Measurements from ENCODE around the gene TRIM7. TPM values are rescaled to one million over a fixed set of nuclear protein-coding genes. Genes with fewer than 3 reads are reported as not detected.
A peak's percentile ranks its signal among the peaks of the same experiment; 100 is the strongest.

The TRIM7 gene
- 3.8 and 4.0 TPM in 2 replicates for total RNA-seq
- long read RNA-seq: 0 reads

DNA sequence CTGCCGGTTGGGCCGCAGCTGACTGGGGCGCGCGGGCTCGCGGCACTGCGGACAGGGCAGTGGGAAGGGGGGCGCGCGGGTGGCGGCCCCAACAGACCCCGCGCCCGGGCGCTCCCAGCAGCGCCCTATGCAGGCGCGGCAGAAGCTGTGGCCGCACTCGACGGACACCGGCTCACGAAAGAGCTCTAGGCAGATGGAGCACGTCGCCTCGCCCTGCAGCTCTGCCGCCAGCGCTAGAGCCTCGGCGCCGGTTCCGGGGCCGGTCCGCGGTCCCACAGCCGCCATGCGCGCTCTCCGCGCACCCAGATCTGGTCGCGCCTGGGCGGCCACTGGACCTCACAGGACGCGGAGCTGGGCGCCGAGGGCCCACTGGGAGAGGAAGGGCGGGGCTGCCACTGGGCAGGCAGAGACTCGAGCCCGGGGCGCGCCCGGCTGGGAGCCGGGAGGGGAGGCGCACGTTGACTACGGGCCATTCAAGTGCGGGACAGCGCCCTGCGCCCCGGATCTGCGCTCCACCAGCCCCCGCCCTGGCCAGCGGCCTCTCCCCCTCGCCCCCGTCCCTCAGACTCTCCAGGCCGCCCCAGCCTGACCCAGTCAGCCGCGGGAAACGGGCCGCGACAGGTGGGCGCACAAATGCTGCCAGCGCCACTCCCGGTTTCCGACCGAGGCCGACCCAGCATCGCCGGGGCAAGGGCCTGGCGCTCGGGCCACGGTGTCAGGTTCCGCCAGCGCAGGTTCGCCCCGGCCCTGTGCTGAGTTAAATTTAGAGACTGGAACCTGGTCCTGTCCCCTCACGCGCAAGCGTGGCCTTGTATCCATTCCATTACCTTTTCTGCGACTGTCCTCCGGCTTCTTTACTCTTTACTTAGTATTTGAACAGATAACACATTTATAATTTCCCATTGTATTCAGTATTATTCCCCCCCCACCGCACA lies at the start of gene TRIM7:
Gene TRIM7, minus strand, starts transcription at position 371 of the 935 bp plus-strand sequence. Its CDS starts 86 bp downstream, at position 285.
- peak within 1 kb of the TSS; percentile 87 for H3K4me3 Mint-ChIP-seq (ENCODE audit: unreplicated experiment)

DNA sequence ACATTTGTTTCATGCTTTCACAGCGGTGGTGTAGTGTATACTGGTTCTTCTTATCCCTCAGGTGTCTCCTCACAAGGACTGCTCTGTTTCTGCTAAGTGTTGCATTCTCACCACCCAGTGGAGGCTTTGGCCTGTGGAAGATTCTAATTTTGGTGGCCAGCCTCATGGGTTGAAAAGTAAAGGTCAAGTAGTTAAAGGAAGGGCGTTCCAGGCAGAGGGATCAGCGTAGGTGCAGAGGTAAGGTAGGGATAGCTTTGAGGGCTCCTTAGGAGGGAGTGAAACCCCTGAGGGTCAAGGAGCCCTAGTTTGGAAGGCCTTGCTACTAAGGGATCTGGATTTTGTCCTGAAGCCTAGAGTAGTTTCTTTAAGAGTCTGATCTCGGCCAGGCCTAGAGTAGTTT lies 43.3 kb upstream of the TRIM7 start:
- Mint-ChIP-seq H3K9me3 (ENCODE audit: unreplicated experiment) (no peaks in the 10 kb centered on the region), H3K4me1 (ENCODE audit: unreplicated experiment) (peaks cover 64% of the 10 kb centered on the region), H3K36me3 (ENCODE audit: unreplicated experiment) (peaks cover 4% of the 10 kb centered on the region), H3K27me3 (ENCODE audit: unreplicated experiment) (no peaks in the 10 kb centered on the region), H3K4me3 (ENCODE audit: unreplicated experiment) (peak overlapping the region; percentile 92), H3K27ac (ENCODE audit: unreplicated experiment) (peak overlapping the region; percentile 100)
- DNase-seq (ENCODE audit: extremely low spot score, unreplicated experiment): no peak
- TF ChIP-seq, protein P1, sequence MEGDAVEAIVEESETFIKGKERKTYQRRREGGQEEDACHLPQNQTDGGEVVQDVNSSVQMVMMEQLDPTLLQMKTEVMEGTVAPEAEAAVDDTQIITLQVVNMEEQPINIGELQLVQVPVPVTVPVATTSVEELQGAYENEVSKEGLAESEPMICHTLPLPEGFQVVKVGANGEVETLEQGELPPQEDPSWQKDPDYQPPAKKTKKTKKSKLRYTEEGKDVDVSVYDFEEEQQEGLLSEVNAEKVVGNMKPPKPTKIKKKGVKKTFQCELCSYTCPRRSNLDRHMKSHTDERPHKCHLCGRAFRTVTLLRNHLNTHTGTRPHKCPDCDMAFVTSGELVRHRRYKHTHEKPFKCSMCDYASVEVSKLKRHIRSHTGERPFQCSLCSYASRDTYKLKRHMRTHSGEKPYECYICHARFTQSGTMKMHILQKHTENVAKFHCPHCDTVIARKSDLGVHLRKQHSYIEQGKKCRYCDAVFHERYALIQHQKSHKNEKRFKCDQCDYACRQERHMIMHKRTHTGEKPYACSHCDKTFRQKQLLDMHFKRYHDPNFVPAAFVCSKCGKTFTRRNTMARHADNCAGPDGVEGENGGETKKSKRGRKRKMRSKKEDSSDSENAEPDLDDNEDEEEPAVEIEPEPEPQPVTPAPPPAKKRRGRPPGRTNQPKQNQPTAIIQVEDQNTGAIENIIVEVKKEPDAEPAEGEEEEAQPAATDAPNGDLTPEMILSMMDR (IDR thresholded peaks at IDR 0.05): no peak

More for the DNA sequence above, at the start of gene TRIM7:
- Mint-ChIP-seq H3K36me3 (ENCODE audit: unreplicated experiment) (no peaks in the 10 kb centered on the region), H3K27me3 (ENCODE audit: unreplicated experiment) (no peaks in the 10 kb centered on the region), H3K4me1 (ENCODE audit: unreplicated experiment) (peaks cover 24% of the 10 kb centered on the region), H3K9me3 (ENCODE audit: unreplicated experiment) (no peaks in the 10 kb centered on the region), H3K27ac (ENCODE audit: unreplicated experiment) (peak within 1 kb of the TSS; percentile 93)
- TF ChIP-seq, protein P1 (IDR thresholded peaks at IDR 0.05): no peak
- DNase-seq (ENCODE audit: extremely low spot score, unreplicated experiment): peak; percentile 86

DNA sequence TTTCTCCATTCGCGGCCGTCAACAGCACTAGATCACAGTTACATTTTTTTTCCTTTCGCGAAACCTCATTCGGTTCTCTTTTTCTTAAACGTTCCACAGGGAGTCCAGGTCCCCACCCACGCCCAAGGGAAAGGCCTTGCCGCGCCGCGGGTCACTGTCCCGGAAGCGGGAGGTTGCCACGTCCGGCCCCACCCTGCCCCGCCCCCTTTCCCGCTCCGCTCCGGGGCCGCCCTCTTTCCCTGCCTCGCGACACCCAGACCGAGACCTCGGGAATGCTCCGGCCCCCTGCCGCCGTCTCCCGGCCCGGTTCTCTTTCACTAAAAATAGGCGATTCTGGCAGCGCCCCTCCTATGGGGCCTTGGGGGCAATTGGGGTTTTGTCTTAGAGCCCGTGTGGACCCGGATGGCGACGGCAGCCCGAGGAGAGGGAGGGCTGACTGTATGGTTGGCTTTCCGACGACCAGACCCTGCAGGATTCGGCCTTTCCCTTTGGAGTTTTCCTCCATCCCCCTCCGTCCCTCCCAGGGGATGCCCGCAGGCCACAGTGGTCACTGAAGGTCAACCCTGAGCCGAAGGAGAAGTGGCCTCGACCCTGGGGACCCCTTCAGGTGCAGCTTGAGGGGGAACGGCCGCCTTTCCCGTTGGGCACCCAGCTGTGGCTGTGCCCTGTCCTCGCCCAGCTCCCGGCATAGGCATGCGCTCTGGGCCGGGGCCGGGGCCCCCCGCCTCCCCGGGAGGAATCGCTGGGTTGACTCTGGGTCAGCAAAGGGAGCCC lies 41.5 kb upstream of the TRIM7 start:
- Mint-ChIP-seq H3K4me1 (ENCODE audit: unreplicated experiment) (peaks cover 73% of the 10 kb centered on the region), H3K9me3 (ENCODE audit: unreplicated experiment) (no peaks in the 10 kb centered on the region), H3K27ac (ENCODE audit: unreplicated experiment) (peak overlapping the region; percentile 100), H3K36me3 (ENCODE audit: unreplicated experiment) (peaks cover 12% of the 10 kb centered on the region), H3K4me3 (ENCODE audit: unreplicated experiment) (peak overlapping the region; percentile 92), H3K27me3 (ENCODE audit: unreplicated experiment) (no peaks in the 10 kb centered on the region)
- DNase-seq (ENCODE audit: extremely low spot score, unreplicated experiment): peak; percentile 96
- TF ChIP-seq, protein P1 (IDR thresholded peaks at IDR 0.05): no peak

DNA sequence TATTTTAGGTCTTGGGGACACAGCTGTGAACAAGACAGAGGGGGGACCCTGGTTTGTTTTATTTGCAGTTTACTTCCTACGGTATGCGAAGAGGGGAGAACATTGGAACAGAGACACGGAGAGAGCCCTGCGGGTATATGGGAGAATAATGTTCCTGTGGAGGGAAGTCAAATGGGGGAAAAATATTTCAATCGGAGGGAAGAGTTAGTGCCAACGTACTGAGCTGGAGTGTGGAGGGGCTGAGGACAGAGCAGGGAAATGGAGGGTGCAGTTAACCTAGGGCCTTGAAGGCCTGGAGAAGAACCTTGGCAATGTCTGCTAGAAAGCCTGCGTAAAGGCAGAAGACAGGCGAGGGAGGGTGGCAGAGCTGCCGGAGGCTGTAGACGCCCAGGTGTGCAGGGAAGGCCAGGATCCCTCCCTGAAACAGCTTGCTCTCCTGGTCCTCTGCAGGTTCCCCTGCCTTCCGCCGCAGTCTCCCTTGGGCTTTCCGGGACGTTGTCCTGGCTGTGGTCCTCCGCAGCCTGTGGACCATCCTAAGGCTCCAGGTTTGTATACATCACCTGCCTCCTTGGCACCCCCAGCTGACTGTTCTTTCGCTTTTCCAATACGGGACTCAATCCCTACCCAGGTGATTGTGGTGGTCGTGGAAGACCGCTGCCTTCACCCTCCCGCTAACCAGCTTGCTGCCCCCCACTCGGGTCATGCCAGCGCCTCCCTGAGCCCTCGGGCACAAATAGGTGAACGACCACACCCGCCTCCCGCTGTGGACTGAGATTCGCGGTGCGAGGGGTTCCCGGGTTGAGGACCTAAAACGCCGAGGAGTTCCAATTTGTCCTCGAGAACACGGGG lies 40.7 kb upstream of the TRIM7 start:
- peaks cover 12% of the 10 kb centered on the region for H3K36me3 Mint-ChIP-seq (ENCODE audit: unreplicated experiment)
- no peaks in the 10 kb centered on the region for H3K27me3 Mint-ChIP-seq (ENCODE audit: unreplicated experiment)
- peaks cover 76% of the 10 kb centered on the region for H3K4me1 Mint-ChIP-seq (ENCODE audit: unreplicated experiment)
- no peak for DNase-seq (ENCODE audit: extremely low spot score, unreplicated experiment)
- peak overlapping the region; percentile 92 for H3K4me3 Mint-ChIP-seq (ENCODE audit: unreplicated experiment)
- H3K9me3 Mint-ChIP-seq (ENCODE audit: unreplicated experiment): no peaks in the 10 kb centered on the region
- peak overlapping the region; percentile 100 for H3K27ac Mint-ChIP-seq (ENCODE audit: unreplicated experiment)
- TF ChIP-seq, protein P1 (IDR thresholded peaks at IDR 0.05): no peak

Measured in osteocyte (in vitro differentiated cells).